Measurements from ENCODE around the gene ZNF148. TPM values are rescaled to one million over a fixed set of nuclear protein-coding genes. Genes with fewer than 3 reads are reported as not detected.

The ZNF148 gene
- total RNA-seq, 2 experiments from 2014 or later: 30.9 to 34.0 TPM

DNA sequence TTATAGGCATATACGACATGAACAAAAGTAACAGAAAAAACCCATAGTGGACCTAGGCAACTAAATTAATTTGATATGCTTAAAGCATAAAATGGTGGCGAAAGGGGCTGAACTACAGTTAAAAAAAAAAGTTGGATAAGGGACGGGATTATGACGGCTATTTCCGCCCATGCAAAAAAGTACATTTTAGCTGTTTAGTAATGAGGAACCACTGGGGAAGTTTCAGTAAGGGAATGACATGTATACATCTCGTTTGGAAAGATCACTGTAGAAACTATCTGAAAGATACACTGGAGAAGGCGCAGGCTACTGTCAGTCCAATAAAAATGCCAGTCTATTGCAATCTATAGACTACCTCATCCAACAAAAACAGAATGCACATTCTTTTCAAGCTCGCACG lies 65.6 kb downstream of the ZNF148 start:
- POLR2A ChIA-PET: interaction anchor here (2.6 kb wide), 1 partner anchor 66 kb away, joined by 20 read pairs; the partner anchor contains the start of gene ZNF148
- Histone ChIP-seq H3K27ac (ENCODE audit: low read depth in 1 of 2, low read length in 2 of 2) (no peak overlapping the region), H3K4me1 (ENCODE audit: insufficient read depth, low read length) (peaks cover 9% of the 10 kb centered on the region), H3K9me3 (ENCODE audit: control insufficient read depth in 1 of 2, insufficient read depth in 1 of 2, low read length in 2 of 2) (no peaks in the 10 kb centered on the region), H3K36me3 (ENCODE audit: insufficient read depth, low read length) (peaks cover 7% of the 10 kb centered on the region), H3K27me3 (ENCODE audit: control insufficient read depth in 1 of 2, insufficient read depth in 2 of 2, low read length in 2 of 2) (no peaks in the 10 kb centered on the region), H3K4me3 (ENCODE audit: low read length) (no peak overlapping the region)
- peaks cover 84% of the 10 kb centered on the region for H3K36me3 Mint-ChIP-seq (ENCODE audit: low read depth)
- DNase-seq: no peak
- peak overlapping the region; percentile 81 for H3K4me3 Mint-ChIP-seq
- peak overlapping the region; percentile 98 for H3K27ac Mint-ChIP-seq
- peaks cover 2% of the 10 kb centered on the region for H3K9me3 Mint-ChIP-seq
- TF ChIP-seq, protein P1, sequence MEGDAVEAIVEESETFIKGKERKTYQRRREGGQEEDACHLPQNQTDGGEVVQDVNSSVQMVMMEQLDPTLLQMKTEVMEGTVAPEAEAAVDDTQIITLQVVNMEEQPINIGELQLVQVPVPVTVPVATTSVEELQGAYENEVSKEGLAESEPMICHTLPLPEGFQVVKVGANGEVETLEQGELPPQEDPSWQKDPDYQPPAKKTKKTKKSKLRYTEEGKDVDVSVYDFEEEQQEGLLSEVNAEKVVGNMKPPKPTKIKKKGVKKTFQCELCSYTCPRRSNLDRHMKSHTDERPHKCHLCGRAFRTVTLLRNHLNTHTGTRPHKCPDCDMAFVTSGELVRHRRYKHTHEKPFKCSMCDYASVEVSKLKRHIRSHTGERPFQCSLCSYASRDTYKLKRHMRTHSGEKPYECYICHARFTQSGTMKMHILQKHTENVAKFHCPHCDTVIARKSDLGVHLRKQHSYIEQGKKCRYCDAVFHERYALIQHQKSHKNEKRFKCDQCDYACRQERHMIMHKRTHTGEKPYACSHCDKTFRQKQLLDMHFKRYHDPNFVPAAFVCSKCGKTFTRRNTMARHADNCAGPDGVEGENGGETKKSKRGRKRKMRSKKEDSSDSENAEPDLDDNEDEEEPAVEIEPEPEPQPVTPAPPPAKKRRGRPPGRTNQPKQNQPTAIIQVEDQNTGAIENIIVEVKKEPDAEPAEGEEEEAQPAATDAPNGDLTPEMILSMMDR (IDR thresholded peaks at IDR 0.05): no peak
- intact Hi-C loops (cut with DNase I, micrococcal nuclease): no loop called here
- no peak for ATAC-seq (ENCODE audit: poor library complexity)
- peaks cover 68% of the 10 kb centered on the region for H3K4me1 Mint-ChIP-seq (ENCODE audit: low read depth)
- CTCF ChIA-PET: interaction anchor here (0.7 to 0.9 kb wide), 2 partner anchors 8 to 9 kb away, joined by 3 to 4 read pairs; no protein-coding TSS in a partner anchor
- H3K27me3 Mint-ChIP-seq: no peaks in the 10 kb centered on the region

DNA sequence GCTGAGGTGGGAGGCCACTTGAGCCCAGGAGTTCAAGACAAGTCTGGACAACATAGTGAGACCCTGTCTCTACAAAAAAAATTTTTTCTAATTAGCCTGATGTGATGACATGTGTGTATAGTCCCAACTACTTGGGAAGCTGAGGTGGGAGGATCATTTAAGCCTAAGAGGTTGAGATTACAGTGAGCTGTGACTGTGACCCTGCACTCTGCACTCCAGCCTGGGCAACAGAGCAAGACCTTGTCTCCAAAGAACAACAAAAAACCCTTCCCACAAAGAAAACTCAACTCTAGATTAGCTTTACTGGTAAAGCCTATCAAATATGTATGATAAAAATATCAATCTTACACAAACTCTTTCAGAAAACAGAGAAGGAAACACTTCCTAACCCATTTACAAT lies 68.5 kb downstream of the ZNF148 start:
- H3K27me3 ChIP-seq (ENCODE audit: control insufficient read depth in 1 of 2, insufficient read depth in 2 of 2, low read length in 2 of 2): no peaks in the 10 kb centered on the region
- peaks cover 9% of the 10 kb centered on the region for H3K4me1 ChIP-seq (ENCODE audit: insufficient read depth, low read length)
- Mint-ChIP-seq H3K27me3 (no peaks in the 10 kb centered on the region), H3K4me1 (ENCODE audit: low read depth) (peaks cover 69% of the 10 kb centered on the region), H3K9me3 (peaks cover 2% of the 10 kb centered on the region), H3K36me3 (ENCODE audit: low read depth) (peaks cover 80% of the 10 kb centered on the region), H3K4me3 (no peak overlapping the region), H3K27ac (no peak overlapping the region)
- H3K36me3 ChIP-seq (ENCODE audit: insufficient read depth, low read length): peaks cover 7% of the 10 kb centered on the region
- DNase-seq (no peak), ATAC-seq (ENCODE audit: poor library complexity) (no peak)
- ChIA-PET CTCF (interaction anchor here (1.0 kb wide), 1 partner anchor 22 kb away, joined by 3 read pairs; no protein-coding TSS in a partner anchor), POLR2A (interaction anchor here (0.8 kb wide), 1 partner anchor 68 kb away, joined by 3 read pairs; the partner anchor contains the start of gene ZNF148)
- TF ChIP-seq, protein P1 (IDR thresholded peaks at IDR 0.05): no peak
- H3K27ac ChIP-seq (ENCODE audit: low read depth in 1 of 2, low read length in 2 of 2): no peak overlapping the region
- intact Hi-C loops (cut with DNase I, micrococcal nuclease): no loop called here
- H3K9me3 ChIP-seq (ENCODE audit: control insufficient read depth in 1 of 2, insufficient read depth in 1 of 2, low read length in 2 of 2): no peaks in the 10 kb centered on the region
- H3K4me3 ChIP-seq (ENCODE audit: low read length): no peak overlapping the region

DNA sequence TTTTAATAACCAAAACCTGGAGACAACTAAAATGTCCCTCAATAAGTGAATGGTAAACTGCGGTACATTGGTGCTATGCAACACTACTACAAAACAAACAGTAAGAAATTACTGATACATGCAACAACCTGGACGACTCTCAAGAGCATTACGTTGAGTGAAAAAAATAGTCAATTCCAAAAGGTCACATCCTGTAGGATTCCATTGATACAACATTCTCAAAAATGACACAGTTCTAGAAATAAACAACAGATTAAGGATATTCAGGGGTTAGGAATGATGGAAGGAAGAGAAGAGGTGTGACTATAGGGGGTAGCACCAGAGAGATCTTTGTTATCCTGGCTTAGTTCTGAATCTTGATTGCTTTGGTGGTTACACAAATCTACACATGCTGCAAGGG lies 72.2 kb downstream of the ZNF148 start:
- Histone ChIP-seq H3K27me3 (ENCODE audit: control insufficient read depth in 1 of 2, insufficient read depth in 2 of 2, low read length in 2 of 2) (no peaks in the 10 kb centered on the region), H3K27ac (ENCODE audit: low read depth in 1 of 2, low read length in 2 of 2) (no peak overlapping the region), H3K4me1 (ENCODE audit: insufficient read depth, low read length) (no peaks in the 10 kb centered on the region), H3K36me3 (ENCODE audit: insufficient read depth, low read length) (peaks cover 7% of the 10 kb centered on the region), H3K4me3 (ENCODE audit: low read length) (no peak overlapping the region), H3K9me3 (ENCODE audit: control insufficient read depth in 1 of 2, insufficient read depth in 1 of 2, low read length in 2 of 2) (no peaks in the 10 kb centered on the region)
- Mint-ChIP-seq H3K9me3 (peaks cover 2% of the 10 kb centered on the region), H3K36me3 (ENCODE audit: low read depth) (peaks cover 65% of the 10 kb centered on the region), H3K4me3 (no peak overlapping the region), H3K4me1 (ENCODE audit: low read depth) (peaks cover 57% of the 10 kb centered on the region), H3K27ac (no peak overlapping the region), H3K27me3 (no peaks in the 10 kb centered on the region)
- TF ChIP-seq, protein P1 (IDR thresholded peaks at IDR 0.05): no peak
- POLR2A ChIA-PET: no interaction called here
- DNase-seq (no peak), ATAC-seq (ENCODE audit: poor library complexity) (no peak)
- intact Hi-C loops (cut with DNase I, micrococcal nuclease): no loop called here
- CTCF ChIA-PET: no interaction called here

All from CD4-positive, alpha-beta T cell (primary cell).